Middle frontal gyrus (tissue), 1 donor: Measurements from ENCODE around the gene STARD13.

Source experiments
- DNase-seq: peaks from one replicate; pipeline ENCODE4 v3.0.0-alpha.2; 2015; ENCODE audit warnings: low spot score; ENCODE audit errors: extremely low spot score

The STARD13 gene

GRCh38 chr13:33308863-33309262 lies 23.3 kb upstream of the STARD13 start:
- no peak for DNase-seq

- no peak for DNase-seq
Measured at GRCh38 chr13:33307843-33308242, 22.3 kb upstream of the STARD13 start.

GRCh38 chr13:33303855-33304597 lies 18.5 kb upstream of the STARD13 start:
- DNase-seq: no peak

GRCh38 chr13:33299626-33300025 lies 14.1 kb upstream of the STARD13 start:
- no peak for DNase-seq

GRCh38 chr13:33296793-33297425 lies 11.4 kb upstream of the STARD13 start:
- no peak for DNase-seq

GRCh38 chr13:33292712-33293111 lies 7.2 kb upstream of the STARD13 start:
- DNase-seq: no peak

GRCh38 chr13:33290421-33290965 lies 4.9 kb upstream of the STARD13 start:
- no peak for DNase-seq

GRCh38 chr13:33289966-33290365 lies 4.4 kb upstream of the STARD13 start:
- DNase-seq: no peak

- DNase-seq: no peak
Measured at GRCh38 chr13:33287142-33287882, 1.8 kb upstream of the STARD13 start.

GRCh38 chr13:33286128-33286527 lies 573 bp upstream of the STARD13 start:
- no peak for DNase-seq

GRCh38 chr13:33284916-33285315 lies 639 bp downstream of the STARD13 start:
- DNase-seq: no peak

GRCh38 chr13:33284031-33284430 lies 1.5 kb downstream of the STARD13 start:
- no peak for DNase-seq

GRCh38 chr13:33283195-33283911 lies 2.2 kb downstream of the STARD13 start:
- DNase-seq: no peak

- DNase-seq: no peak
Measured at GRCh38 chr13:33281951-33282595, 3.5 kb downstream of the STARD13 start.

- DNase-seq: no peak
Measured at GRCh38 chr13:33280923-33281322, 4.6 kb downstream of the STARD13 start.

GRCh38 chr13:33280279-33280905 lies 5.2 kb downstream of the STARD13 start:
- no peak for DNase-seq

GRCh38 chr13:33279414-33280278 lies 5.9 kb downstream of the STARD13 start:
- no peak for DNase-seq

GRCh38 chr13:33278913-33279312 lies 6.6 kb downstream of the STARD13 start:
- DNase-seq: no peak

- no peak for DNase-seq
Measured at GRCh38 chr13:33277946-33278345, 7.6 kb downstream of the STARD13 start.
